GM21390 (cell line): ENCODE measurements around the gene SUPT4H1.
"Not testable (repeated sequence)": the region's sequence is repeated elsewhere in the genome, so short reads cannot be mapped to it uniquely, and the experiment has no call there.

Experiments used
- ATAC-seq: cut with Tn5 transposase; IDR thresholded peaks from one replicate; pipeline ENCODE4 v1.9.1; 2021; ENCODE audit not compliant: unreplicated experiment

The SUPT4H1 gene

GRCh38 chr17:58351831-58352595 is at the start of gene SUPT4H1:
TSS of gene SUPT4H1 (minus strand) at chr17:58352201. CDS start at chr17:58352135, 66 bp downstream.
- ATAC-seq, result peak; percentile 89

DNA sequence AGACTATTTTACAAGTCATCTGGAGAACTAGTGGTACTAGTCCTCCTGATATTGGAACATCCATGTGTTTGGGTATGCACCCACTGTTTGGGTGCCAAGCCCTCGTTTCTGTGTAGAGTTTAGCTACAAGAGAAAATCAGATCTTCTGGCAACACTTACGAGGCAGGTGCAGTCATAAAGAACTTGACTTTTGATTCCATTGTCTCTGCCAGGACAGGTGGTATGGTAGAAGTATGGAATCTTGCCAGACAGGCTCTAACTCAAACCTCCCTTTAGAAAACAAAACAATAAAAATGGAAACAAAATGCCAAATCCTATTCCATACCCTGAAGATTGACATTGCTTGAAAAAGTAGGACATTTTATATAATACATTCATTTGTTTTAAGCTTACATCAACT is 49.3 kb upstream of the SUPT4H1 start:
- no peak for ATAC-seq

DNA sequence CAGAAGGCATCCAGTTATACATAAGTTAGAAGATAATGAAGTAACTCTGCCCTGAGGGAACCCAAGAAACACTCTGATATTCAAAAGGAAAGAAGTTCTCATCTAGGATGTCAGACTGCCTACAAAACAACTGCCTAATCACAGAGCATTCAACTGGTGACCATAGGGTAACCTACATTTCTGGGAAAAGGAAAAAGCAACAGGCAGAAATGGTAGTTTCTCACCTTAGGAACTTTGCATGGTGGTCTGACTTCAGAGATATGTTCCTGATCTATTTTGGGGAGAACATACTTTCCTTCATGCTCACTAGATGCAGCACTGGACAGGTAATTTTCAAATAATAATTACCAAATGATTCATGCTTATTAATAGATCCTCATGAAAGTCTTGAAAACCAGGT is 48.8 kb upstream of the SUPT4H1 start:
- ATAC-seq, result no peak

GRCh38 chr17:58399974-58400373 is 48.0 kb upstream of the SUPT4H1 start:
- no peak for ATAC-seq

DNA sequence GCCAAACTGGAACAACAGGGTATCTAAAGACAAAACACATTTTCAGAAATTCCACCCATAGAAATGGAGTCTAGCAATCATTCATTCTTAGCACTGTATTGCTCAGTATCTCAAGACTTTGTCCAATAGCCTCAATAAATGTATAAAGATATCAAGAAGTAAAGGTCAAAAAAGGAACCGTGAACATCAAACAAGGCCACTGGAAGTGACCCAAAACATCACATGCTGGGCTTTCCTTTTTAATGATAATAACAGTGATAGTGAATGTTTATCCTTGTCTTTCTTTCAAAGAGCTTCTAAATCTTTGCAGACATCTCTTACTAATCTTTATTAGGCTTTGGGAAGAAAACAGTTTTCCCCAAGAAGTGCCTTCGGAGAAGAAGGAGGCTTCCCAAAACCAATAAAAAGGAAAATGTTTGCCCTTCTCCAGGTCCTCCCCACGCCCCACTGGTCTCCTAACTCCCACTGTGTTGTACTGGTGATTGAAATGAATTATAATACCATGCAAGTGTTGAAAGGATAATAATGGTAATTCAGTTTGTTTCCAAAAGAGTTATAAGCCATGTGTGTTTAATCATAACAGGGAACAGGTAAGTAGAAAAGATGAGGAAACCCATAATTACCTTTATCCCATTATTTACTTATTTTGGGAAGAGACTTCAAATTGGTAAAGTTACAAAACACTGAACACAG is 46.7 kb upstream of the SUPT4H1 start:
- ATAC-seq, result no peak

- not testable (repeated sequence) for ATAC-seq
Measured at GRCh38 chr17:58397421-58397820, 45.4 kb upstream of the SUPT4H1 start.

- ATAC-seq, result no peak
Measured at GRCh38 chr17:58396173-58396572, 44.2 kb upstream of the SUPT4H1 start.

DNA sequence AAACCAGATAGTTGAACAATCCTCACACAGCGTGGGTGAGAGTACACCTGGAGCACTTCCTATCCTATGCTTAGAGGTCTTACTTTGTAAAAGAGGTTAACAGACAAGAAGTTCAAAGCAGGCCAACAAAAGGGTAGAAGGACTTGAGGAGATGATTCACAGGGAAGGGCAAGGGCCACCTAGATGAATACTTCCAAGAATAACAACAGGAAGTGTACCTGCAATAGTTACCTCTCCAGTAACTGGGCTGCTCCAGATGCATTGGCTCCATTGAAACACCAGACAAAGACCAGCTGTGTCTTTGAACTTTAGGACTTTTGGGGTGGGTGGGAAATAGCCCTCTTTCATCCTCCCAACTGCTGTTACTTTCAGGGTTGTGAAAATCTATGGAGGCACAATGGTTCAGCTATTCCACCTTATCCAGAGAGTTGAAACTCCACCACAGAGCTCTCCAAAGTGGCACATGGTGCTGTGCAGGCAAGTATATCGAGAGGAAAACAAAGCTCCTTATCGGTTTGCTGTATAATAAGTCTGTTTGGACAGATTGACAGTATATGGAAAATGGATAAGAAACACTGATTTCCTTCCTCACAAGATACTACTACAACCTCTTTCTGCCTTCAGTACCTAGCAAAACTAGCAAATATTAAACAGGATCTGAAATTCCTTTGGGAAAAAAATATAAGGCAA is 42.7 kb upstream of the SUPT4H1 start:
- no peak for ATAC-seq

- no peak for ATAC-seq
Measured at GRCh38 chr17:58391302-58391984, 39.4 kb upstream of the SUPT4H1 start.

GRCh38 chr17:58390884-58391283 is 38.9 kb upstream of the SUPT4H1 start:
- ATAC-seq, result no peak

GRCh38 chr17:58388302-58389190 is 36.5 kb upstream of the SUPT4H1 start:
- ATAC-seq, result no peak

- ATAC-seq, result no peak
Measured at GRCh38 chr17:58387834-58388233, 35.8 kb upstream of the SUPT4H1 start.

DNA sequence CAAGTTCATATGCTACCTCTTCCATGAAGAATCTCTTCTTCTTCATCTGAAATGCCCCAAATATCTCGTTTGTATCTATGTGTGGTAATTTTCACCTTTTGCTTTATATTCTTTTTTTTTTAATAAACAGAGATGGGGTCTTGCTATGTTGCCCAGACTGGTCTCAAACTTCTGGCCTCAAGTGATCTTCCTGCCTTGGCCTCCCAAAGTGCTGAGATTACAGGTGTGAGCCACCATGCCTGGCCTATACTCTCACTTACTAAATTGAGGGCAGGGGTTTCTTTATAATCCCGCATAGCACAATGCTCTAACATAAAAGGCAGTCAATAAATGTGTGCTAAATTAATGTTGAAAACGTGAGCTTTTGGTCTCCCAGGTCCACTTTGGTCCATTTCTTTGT is 34.7 kb upstream of the SUPT4H1 start:
- no peak for ATAC-seq

DNA sequence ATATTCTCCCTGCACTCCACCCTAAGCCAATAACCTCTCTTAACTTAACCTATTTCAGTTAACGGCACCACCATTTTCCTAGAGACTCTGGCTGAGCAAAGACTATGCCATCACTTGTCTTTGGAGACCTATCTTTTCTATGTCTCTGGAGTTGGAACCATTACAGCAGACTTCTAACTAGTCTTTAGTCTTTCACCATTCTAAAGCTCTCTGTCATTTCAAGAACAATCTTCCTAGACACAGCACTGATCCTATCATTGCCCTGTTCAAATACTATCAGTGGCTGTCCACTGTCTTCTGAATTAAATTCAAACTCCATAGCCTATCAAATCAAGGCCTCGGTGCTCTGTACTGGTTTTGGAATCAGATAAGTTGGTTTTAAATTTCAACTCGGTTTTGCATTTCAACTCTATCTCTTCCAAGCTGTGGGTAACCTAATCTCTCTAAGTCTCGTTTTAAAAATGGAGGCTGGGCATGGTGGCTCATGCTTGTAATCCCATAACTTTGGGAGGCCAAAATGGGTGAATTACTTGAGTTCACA is 33.4 kb upstream of the SUPT4H1 start:
- ATAC-seq, result no peak

DNA sequence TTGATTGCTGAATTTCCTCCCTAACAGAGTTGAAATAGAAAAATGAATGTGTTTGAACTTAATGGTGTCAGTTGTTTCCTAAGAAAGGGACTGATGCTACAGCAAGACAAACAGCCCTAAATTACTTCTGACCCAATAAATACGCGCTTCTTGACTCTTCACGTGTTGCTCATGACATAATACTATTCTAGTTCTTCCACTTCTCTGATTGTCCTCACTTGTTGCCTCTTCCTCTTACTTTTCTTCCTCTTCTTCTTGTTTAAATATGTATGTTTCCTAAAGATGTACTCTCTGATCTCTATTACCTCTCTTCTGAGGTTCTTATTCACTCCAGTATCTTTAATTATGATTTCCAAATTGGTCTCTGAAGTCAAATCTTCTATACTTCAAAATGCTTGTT is 32.9 kb upstream of the SUPT4H1 start:
- ATAC-seq, result no peak

DNA sequence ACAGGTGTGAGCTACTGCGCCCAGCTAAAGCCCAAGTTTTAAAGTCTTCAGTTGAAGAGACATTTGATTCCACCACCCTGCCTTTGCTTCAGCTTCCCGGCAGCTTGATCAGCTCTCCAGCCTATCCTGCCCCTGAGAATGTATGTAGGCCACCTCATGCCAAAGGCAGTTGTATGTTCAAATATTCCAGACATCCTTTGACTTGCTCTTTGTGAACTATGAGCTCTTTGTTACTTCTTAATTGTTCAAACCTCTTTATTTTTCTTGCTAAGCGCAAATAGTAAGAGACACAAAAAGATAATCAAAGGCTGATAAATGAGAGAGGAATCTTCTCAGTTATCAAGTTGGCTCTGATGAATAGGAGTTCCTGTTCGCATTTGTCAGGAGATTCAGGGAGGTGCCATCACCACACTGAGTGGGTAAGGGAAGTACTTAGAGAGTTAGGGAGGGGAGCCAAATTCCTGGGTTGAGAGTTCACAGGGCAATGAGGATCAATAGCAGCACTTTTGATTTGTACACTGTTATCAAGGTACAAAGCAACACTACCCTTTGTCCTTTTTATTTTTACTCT is 32.0 kb upstream of the SUPT4H1 start:
- ATAC-seq, result no peak

- no peak for ATAC-seq
Measured at GRCh38 chr17:58382872-58383242, 30.9 kb upstream of the SUPT4H1 start.

DNA sequence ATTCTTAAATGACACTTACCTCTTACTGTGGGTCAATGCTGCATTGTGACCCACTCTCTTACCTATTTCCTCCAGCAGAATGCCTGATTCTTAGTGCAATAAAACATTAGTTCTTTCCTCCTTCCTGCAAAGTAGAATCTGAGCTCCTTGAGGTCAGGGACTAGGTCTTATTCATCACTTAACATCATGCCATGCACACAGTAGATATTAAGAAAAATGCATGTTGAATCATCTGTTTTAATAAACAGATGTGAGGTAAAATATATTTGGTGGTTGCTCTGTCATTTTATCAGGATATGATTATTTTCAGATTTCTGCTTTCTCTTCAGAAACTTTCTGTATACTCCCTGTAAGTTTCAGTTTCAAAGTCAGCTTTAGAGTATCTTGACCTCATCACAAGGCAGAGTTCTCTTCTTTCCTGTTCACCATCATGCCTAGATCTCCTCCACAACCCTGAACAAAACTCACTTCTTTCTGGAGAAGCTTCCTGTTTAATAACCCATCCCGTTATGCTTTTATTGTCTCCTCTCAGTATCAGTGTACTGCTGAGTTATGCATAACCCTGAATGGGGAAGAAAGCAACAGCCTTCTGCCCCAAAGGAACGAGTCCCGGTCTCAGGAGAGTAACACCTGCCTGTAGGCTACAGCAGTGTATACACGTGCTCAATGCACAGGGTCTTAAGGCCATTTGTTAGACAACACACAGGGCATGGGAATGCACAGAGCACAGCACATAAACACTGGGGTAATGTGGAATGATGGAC is 30.3 kb upstream of the SUPT4H1 start:
- ATAC-seq, result peak; percentile 67
